ENCODE data around the gene CALCOCO2. TPM values are rescaled to one million over a fixed set of nuclear protein-coding genes. Genes with fewer than 3 reads are reported as not detected.

The CALCOCO2 gene
- total RNA-seq, 2 donors from 2014 or later, result 60.1 to 78.8 TPM

DNA sequence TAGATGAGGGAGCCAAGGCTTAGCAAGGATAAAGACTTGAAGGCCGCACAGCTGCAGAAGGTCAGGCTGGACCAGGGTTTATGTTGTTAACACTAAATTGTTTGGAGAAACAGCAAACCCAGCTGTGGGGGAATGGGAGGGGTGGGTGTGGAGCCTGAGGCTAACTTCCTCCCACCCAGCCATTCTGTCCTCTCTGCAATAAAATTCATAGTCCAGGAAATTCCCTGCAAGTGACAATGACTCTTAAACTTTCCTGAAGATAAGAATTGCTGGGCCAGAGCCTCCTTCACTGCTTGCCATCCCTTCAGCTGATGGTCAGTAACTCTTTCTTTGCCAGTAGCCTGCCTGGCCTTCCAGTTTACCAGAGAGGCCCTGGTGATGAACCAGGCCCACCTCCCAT, 42.4 kb downstream of the CALCOCO2 start:
- intact Hi-C loops (cut with DNase I), result no loop called here

DNA sequence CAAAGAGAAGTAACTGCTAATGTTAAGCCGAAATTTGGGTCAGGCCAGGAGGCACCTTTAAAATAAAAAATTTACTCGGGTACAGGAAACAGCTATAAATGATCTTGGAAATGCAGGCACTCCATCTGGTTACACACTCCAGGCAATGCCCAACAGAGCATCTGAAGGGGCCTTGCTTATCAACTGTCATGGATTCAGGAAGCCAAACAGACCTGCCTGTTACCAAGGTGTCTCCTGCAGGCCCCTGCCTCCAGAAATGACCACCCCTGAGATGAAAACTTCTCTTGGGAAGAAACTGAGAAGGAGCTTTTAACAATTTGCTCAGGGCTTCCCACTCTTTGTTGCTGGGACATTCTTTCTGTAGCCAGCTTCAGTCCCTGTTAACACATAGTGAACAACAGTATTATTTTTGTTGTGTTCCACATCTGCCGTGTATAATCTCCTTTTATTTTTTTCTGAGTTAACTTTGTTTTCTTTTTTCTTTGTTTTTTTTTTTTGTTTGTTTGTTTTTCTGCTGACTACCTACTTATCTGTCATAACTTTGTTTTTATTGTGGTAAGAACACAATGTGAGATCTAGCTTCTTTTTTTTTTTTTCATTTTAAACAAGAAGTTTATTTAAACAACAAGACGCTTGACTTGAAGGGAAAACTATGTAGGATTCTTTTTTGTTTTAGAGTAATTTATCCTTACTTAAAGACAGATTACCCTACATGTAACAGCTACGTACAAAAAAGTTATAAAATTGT, 43.0 kb downstream of the CALCOCO2 start:
- WGBS, result 45% methylated on average over 5 of the region's 5 CpGs
- no peak overlapping the region for H3K27ac ChIP-seq
- no peaks in the 10 kb centered on the region for H3K9me3 ChIP-seq

More for the DNA sequence above, 42.4 kb downstream of the CALCOCO2 start:
- no peaks in the 10 kb centered on the region for H3K4me1 ChIP-seq (replicated peaks)
- no peaks in the 10 kb centered on the region for H3K36me3 ChIP-seq
- TF ChIP-seq, protein P1, sequence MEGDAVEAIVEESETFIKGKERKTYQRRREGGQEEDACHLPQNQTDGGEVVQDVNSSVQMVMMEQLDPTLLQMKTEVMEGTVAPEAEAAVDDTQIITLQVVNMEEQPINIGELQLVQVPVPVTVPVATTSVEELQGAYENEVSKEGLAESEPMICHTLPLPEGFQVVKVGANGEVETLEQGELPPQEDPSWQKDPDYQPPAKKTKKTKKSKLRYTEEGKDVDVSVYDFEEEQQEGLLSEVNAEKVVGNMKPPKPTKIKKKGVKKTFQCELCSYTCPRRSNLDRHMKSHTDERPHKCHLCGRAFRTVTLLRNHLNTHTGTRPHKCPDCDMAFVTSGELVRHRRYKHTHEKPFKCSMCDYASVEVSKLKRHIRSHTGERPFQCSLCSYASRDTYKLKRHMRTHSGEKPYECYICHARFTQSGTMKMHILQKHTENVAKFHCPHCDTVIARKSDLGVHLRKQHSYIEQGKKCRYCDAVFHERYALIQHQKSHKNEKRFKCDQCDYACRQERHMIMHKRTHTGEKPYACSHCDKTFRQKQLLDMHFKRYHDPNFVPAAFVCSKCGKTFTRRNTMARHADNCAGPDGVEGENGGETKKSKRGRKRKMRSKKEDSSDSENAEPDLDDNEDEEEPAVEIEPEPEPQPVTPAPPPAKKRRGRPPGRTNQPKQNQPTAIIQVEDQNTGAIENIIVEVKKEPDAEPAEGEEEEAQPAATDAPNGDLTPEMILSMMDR (IDR thresholded peaks at IDR 0.05), result no peak
- TF ChIP-seq POLR2A (IDR thresholded peaks at IDR 0.05) (no peak), POLR2AphosphoS5 (IDR thresholded peaks at IDR 0.05) (no peak)
- no peak overlapping the region for H3K4me3 ChIP-seq
- no peak for DNase-seq (ENCODE audit: low spot score)
- H3K9me3 ChIP-seq, result no peaks in the 10 kb centered on the region
- no peak overlapping the region for H3K27ac ChIP-seq
- WGBS, result 56% methylated on average over 1 of the region's 1 CpG
- no peaks in the 10 kb centered on the region for H3K27me3 ChIP-seq (replicated peaks; ENCODE audit: insufficient read depth)

DNA sequence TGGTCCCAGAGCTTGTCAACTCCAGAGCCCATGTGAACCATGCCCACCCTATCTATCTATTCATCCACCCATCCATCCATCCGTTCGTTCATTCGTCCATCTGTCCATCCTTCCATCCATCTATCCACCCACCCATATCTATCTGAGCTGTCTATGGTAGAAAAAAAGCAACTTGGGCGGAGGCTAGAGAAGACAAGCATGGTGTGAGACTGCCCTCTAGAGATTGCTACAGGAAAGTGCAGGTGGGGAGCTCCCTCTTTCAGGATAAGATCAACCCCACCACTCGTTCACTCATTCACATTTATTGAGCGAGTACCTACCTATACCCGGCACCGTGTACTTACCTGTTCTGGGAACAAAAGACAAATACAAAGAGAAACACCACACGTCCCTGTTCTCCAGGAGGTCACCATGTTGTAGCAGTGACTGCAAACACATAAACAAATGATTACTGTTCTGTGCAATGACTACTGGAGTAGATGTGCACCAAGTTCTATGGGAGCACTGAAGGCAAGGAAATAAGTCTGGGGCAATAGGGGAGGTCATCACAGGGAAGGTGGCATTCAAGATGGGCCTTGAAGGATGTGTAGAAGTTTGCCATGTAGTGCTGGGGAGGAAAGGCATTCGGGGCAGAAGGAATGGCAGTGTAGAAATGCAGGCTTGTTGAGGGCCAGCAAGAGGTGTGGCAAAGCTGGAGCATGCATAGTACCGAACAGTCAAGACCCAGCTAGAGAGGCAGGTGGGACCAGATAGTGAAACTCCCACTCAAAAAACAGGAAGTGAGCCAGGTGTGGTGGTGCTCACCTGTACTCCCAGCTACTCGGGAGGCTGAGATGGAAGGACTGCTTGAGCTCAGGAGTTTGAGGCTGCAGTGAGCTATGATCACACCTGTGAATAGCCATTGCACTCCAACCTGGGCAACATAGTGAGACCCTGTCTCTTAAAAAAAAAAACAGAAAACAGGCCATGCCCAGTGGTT, 48.4 kb downstream of the CALCOCO2 start:
- no peak overlapping the region for H3K4me3 ChIP-seq
- TF ChIP-seq POLR2AphosphoS5 (IDR thresholded peaks at IDR 0.05), result peak; percentile 54
- TF ChIP-seq, protein P1 (IDR thresholded peaks at IDR 0.05), result peak; percentile 44 to 92 (median 82)
- no peak for TF ChIP-seq POLR2A (IDR thresholded peaks at IDR 0.05)
- H3K4me1 ChIP-seq (replicated peaks), result no peaks in the 10 kb centered on the region
- no peaks in the 10 kb centered on the region for H3K27me3 ChIP-seq (replicated peaks; ENCODE audit: insufficient read depth)
- no peaks in the 10 kb centered on the region for H3K9me3 ChIP-seq
- H3K27ac ChIP-seq, result no peak overlapping the region
- intact Hi-C loops (cut with DNase I), result loop anchor here (1.0 kb wide), 1 partner anchor 75 kb away; no protein-coding TSS in a partner anchor
- H3K36me3 ChIP-seq, result no peaks in the 10 kb centered on the region
- WGBS, result 22% methylated on average over 12 of the region's 12 CpGs
- DNase-seq (ENCODE audit: low spot score), result peak; percentile 48

More for the DNA sequence above, 43.0 kb downstream of the CALCOCO2 start:
- intact Hi-C loops (cut with DNase I), result no loop called here
- Histone ChIP-seq H3K4me3 (no peak overlapping the region), H3K36me3 (no peaks in the 10 kb centered on the region), H3K27me3 (replicated peaks; ENCODE audit: insufficient read depth) (no peaks in the 10 kb centered on the region), H3K4me1 (replicated peaks) (no peaks in the 10 kb centered on the region)
- TF ChIP-seq POLR2AphosphoS5 (IDR thresholded peaks at IDR 0.05), result no peak
- TF ChIP-seq, protein P1 (IDR thresholded peaks at IDR 0.05), result no peak
- TF ChIP-seq POLR2A (IDR thresholded peaks at IDR 0.05), result no peak
- DNase-seq (ENCODE audit: low spot score), result no peak

DNA sequence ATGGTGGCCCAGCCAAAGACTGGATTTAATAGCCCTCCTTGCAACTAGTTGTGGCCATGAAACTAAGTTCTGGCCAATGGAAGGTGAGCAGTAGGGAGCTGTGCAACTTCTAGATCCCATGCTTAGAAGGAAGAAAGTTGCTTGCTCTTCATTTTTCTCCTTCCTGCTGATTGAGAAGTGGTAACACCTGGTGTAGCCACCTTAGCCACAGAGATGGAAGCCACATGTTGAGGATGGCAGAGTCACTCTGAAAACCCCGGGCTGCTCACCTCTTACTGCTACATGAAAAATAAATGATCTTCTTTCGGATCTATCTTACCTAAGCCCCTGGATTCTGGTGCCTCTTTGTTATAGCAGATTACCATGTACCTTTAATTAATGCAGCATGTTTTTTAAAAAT, 51.4 kb downstream of the CALCOCO2 start:
- intact Hi-C loops (cut with DNase I), result loop anchor here (5.0 to 10.0 kb wide), 2 partner anchors 157 to 210 kb away; partner anchors contain the start of genes HOXB13, PRAC1 and PRAC2
- no peak for DNase-seq (ENCODE audit: low spot score)
- Histone ChIP-seq H3K27ac (no peak overlapping the region), H3K36me3 (no peaks in the 10 kb centered on the region), H3K9me3 (no peaks in the 10 kb centered on the region), H3K4me1 (replicated peaks) (no peaks in the 10 kb centered on the region), H3K27me3 (replicated peaks; ENCODE audit: insufficient read depth) (no peaks in the 10 kb centered on the region), H3K4me3 (no peak overlapping the region)
- 92% methylated on average over 2 of the region's 2 CpGs for WGBS
- TF ChIP-seq, protein P1 (IDR thresholded peaks at IDR 0.05), result no peak
- TF ChIP-seq POLR2A (IDR thresholded peaks at IDR 0.05), result no peak
- no peak for TF ChIP-seq POLR2AphosphoS5 (IDR thresholded peaks at IDR 0.05)

Measured in prostate gland (tissue), 2 donors.